Ishikawa (cell line): ENCODE measurements around the gene PLXNA2.

Experiments used
- CEBPB ChIP-seq: IDR thresholded peaks from 2 replicates; pipeline ENCODE4 v1.6.1; 2012
- CREB1 ChIP-seq: IDR thresholded peaks from 2 replicates; pipeline ENCODE4 v1.6.1; 2012; ENCODE audit warnings: low read depth
- EGR1 ChIP-seq: IDR thresholded peaks from 2 replicates; pipeline ENCODE4 v1.6.1; 2012
- EP300 ChIP-seq: IDR thresholded peaks from 2 replicates; pipeline ENCODE4 v1.6.1; 2012; ENCODE audit warnings: borderline replicate concordance
- FOXM1 ChIP-seq: IDR thresholded peaks from 2 replicates; pipeline ENCODE4 v1.6.1; 2012; ENCODE audit warnings: low read depth, borderline replicate concordance
- NFIC ChIP-seq: IDR thresholded peaks from 2 replicates; pipeline ENCODE4 v1.6.1; 2012
- RAD21 ChIP-seq: IDR thresholded peaks from 2 replicates; pipeline ENCODE4 v1.6.1; 2012; ENCODE audit warnings: low read depth
- TAF1 ChIP-seq: IDR thresholded peaks from 2 replicates; pipeline ENCODE4 v1.6.1; 2012; ENCODE audit warnings: low read depth, mild to moderate bottlenecking
- TEAD4 ChIP-seq: IDR thresholded peaks from 2 replicates; pipeline ENCODE4 v1.6.1; 2012
- YY1 ChIP-seq: IDR thresholded peaks from 2 replicates; pipeline ENCODE4 v1.6.1; 2012; ENCODE audit warnings: low read depth
- ZBTB7A ChIP-seq: IDR thresholded peaks from 2 replicates; pipeline ENCODE4 v1.6.1; 2012; ENCODE audit warnings: low read depth
- TF ChIP-seq, protein P1 (sequence below): IDR thresholded peaks from 2 replicates; pipeline ENCODE4 v1.6.1; 2012
- TF ChIP-seq, protein P2 (sequence below): IDR thresholded peaks from 2 replicates; pipeline ENCODE4 v1.6.1; 2012
- TF ChIP-seq, protein P3 (sequence below): IDR thresholded peaks from 2 replicates; pipeline ENCODE4 v1.6.1; 2012; ENCODE audit warnings: low read depth, mild to moderate bottlenecking

DNA sequence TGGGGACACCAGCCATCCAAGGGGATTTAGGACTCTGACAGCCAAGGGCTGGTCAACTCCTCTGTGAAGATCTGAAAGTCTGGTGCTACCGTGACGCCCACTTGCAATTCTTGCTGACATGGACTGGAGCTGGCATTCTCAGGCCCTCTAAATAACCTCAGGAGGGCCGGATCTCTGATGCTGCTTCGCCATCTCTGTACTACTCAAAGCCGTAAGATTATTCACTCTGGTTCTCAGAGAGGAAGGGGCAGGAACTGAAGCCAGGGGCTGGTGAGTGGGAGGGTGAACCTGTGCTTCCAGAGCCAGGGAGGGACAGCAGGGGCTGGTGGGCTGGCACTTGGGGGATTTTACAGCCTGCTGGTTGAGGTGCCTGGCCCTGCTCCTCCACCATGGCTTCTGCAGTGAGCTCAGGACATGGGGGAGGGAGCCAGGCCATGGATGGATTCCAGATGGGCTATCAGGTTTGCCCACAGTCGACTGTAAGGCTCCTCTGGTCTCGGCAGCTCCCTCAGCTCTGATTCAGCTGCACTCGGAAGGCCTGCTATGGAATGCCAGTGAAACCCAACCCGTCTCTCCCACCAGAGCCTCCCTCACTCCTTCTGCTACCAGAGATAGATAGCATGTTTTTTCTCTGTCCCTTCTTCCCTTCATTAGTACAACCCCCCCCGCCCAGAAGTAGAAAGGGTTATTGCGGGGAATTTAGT lies 84.5 kb downstream of the PLXNA2 start:
- TF ChIP-seq, protein P1, sequence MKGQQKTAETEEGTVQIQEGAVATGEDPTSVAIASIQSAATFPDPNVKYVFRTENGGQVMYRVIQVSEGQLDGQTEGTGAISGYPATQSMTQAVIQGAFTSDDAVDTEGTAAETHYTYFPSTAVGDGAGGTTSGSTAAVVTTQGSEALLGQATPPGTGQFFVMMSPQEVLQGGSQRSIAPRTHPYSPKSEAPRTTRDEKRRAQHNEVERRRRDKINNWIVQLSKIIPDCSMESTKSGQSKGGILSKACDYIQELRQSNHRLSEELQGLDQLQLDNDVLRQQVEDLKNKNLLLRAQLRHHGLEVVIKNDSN: no peak
- TF ChIP-seq EP300: no peak
- TF ChIP-seq, protein P2, sequence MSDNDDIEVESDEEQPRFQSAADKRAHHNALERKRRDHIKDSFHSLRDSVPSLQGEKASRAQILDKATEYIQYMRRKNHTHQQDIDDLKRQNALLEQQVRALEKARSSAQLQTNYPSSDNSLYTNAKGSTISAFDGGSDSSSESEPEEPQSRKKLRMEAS: no peak
- TF ChIP-seq TEAD4: no peak
- no peak for TF ChIP-seq FOXM1
- TF ChIP-seq, protein P3, sequence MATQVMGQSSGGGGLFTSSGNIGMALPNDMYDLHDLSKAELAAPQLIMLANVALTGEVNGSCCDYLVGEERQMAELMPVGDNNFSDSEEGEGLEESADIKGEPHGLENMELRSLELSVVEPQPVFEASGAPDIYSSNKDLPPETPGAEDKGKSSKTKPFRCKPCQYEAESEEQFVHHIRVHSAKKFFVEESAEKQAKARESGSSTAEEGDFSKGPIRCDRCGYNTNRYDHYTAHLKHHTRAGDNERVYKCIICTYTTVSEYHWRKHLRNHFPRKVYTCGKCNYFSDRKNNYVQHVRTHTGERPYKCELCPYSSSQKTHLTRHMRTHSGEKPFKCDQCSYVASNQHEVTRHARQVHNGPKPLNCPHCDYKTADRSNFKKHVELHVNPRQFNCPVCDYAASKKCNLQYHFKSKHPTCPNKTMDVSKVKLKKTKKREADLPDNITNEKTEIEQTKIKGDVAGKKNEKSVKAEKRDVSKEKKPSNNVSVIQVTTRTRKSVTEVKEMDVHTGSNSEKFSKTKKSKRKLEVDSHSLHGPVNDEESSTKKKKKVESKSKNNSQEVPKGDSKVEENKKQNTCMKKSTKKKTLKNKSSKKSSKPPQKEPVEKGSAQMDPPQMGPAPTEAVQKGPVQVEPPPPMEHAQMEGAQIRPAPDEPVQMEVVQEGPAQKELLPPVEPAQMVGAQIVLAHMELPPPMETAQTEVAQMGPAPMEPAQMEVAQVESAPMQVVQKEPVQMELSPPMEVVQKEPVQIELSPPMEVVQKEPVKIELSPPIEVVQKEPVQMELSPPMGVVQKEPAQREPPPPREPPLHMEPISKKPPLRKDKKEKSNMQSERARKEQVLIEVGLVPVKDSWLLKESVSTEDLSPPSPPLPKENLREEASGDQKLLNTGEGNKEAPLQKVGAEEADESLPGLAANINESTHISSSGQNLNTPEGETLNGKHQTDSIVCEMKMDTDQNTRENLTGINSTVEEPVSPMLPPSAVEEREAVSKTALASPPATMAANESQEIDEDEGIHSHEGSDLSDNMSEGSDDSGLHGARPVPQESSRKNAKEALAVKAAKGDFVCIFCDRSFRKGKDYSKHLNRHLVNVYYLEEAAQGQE: no peak
- TF ChIP-seq TAF1: no peak
- no peak for TF ChIP-seq YY1
- TF ChIP-seq RAD21: no peak
- TF ChIP-seq NFIC: no peak
- TF ChIP-seq CREB1: no peak
- TF ChIP-seq EGR1: no peak
- TF ChIP-seq CEBPB: no peak
- TF ChIP-seq ZBTB7A: no peak
